ENCODE results near the gene SNX8. TPM values are rescaled to one million over a fixed set of nuclear protein-coding genes. Genes with fewer than 3 reads are reported as not detected.
A peak's percentile ranks its signal among the peaks of the same experiment; 100 is the strongest.
"Not testable (repeated sequence)": the region's sequence is repeated elsewhere in the genome, so short reads cannot be mapped to it uniquely, and the experiment has no call there.

Gene SNX8
- total and polyA plus RNA-seq, 5 experiments from 2014 or later = 3.4 to 10.9 (median 7.6) TPM

DNA sequence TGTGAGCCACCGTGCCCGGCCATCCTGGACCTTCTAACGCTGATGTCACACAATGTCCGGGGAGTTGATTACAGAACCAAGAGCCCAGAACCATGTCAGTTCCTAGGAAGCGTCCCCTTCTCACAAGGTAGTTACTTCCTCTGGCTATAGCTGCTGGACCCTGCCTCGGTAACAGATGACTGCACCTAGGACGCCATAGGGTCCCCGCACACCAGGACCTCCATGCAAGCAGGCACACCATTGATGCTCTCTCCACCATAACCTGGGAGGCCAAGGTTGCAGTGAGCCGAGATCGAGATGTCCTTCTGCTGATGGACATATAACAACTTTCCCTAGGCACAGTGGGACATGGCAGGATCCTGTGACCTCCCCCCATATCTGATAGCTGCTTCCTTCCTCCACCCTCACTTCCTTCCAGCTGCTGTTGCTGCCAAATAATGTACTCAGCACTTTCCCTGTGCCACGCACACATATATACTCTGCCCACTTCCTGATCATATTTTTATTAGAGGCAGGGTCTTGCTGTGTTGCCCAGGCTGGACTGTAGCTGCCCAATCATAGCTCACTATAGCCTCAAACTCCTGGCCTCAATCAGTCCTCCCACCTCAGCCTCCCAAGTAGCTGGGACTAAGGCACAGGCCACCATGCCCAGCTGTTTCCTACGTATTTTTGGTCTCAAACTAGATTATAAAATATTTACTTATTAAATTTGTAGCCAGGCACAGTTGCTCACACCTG lies 3.5 kb upstream of the SNX8 start:
- no peaks in the 10 kb centered on the region for H3K36me3 Mint-ChIP-seq

DNA sequence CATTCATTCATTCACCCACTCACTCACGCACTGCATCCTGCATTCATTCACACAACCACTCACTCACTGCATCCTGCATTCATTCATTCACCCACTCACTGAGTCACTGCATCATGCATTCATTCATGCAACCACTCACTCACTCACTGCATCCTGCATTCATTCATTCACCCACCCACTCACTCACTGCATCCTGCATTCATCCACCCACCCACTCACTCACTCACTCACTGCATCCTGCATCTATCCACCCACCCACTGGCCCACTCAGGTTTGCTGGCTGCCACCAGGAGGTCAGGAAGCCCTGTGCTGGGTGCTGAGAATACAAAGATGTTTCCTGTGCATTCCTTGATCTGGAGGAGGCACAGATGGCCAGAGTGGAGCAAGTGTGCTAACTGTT lies 2.3 kb upstream of the SNX8 start:
- no peaks in the 10 kb centered on the region for H3K36me3 Mint-ChIP-seq
- POLR2A ChIA-PET = interaction anchor here (0.7 kb wide), 1 partner anchor 36 kb away, joined by 4 read pairs; no protein-coding TSS in a partner anchor
- no peaks in the 10 kb centered on the region for H3K9me3 Mint-ChIP-seq
- peaks cover 2 to 21% (median 14%) of the 10 kb centered on the region in 4 donors for H3K4me1 Mint-ChIP-seq
- no peak overlapping the region for H3K4me3 Mint-ChIP-seq
- H3K27ac Mint-ChIP-seq = no peak overlapping the region
- peaks cover 0 to 3% (median 0%) of the 10 kb centered on the region in 5 donors for H3K27me3 Mint-ChIP-seq
- ATAC-seq (no peak), DNase-seq (no peak)

More for the DNA sequence above, 3.5 kb upstream of the SNX8 start:
- Mint-ChIP-seq H3K4me1 (peaks cover 2 to 16% (median 7%) of the 10 kb centered on the region in 4 donors), H3K27me3 (peaks cover 0 to 3% (median 0%) of the 10 kb centered on the region in 5 donors), H3K9me3 (no peaks in the 10 kb centered on the region), H3K4me3 (no peak overlapping the region), H3K27ac (peak overlapping the region in 1 of 10 donors; percentile 49)
- ATAC-seq = no peak
- POLR2A ChIA-PET = interaction anchor here (0.6 kb wide), 1 partner anchor 86 kb away, joined by 4 read pairs; no protein-coding TSS in a partner anchor
- DNase-seq = no peak

DNA sequence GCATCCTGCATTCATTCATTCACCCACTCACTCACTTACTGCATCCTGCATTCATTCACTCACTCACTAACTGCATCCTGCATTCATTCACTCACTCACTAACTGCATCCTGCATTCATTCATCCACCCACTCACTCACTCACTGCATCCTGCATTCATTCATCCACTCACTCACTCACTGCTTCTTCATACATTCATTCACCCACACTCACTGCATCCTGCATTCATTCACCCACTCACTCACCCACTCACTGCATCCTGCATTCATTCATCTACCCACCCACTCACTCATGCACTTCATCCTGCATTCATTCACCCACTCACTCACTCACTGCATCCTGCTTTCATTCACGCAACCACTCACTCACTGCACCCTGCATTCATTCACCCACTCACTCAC lies 1.5 kb upstream of the SNX8 start:
- peaks cover 2 to 23% (median 15%) of the 10 kb centered on the region in 4 donors for H3K4me1 Mint-ChIP-seq
- no peaks in the 10 kb centered on the region for H3K36me3 Mint-ChIP-seq
- no peak overlapping the region for H3K27ac Mint-ChIP-seq
- no peaks in the 10 kb centered on the region for H3K9me3 Mint-ChIP-seq
- DNase-seq (no peak), ATAC-seq (no peak)
- H3K27me3 Mint-ChIP-seq = peaks cover 0 to 3% (median 0%) of the 10 kb centered on the region in 5 donors
- POLR2A ChIA-PET = no interaction called here
- no peak overlapping the region for H3K4me3 Mint-ChIP-seq

DNA sequence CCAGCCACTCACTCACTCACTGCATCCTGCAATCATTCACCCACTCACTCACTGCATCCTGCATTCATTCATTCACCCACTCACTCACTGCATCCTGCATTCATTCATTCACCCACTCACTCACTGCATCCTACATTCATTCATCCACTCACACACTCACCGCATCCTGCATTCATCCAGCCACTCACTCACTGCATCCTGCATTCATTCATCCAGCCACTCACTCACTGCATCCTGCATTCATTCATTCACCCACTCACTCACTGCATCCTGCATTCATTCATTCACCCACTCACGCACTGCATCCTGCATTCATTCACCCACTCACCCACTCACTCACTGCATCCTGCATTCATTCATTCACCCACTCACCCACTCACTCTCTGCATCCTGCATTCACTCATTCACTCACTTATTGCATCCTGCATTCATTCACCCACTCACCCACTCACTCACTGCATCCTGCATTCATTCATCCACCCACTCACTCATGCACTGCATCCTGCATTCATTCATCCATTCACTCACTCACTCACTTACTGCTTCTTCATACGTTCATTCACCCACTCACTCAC lies 802 bp upstream of the SNX8 start:
- H3K9me3 Mint-ChIP-seq, POLR2A ChIA-PET, H3K36me3 Mint-ChIP-seq, ATAC-seq, H3K27ac Mint-ChIP-seq, DNase-seq, H3K27me3 Mint-ChIP-seq, H3K4me3 Mint-ChIP-seq: not testable (repeated sequence)
- H3K4me1 Mint-ChIP-seq = peaks cover 2 to 24% (median 15%) of the 10 kb centered on the region in 4 donors

DNA sequence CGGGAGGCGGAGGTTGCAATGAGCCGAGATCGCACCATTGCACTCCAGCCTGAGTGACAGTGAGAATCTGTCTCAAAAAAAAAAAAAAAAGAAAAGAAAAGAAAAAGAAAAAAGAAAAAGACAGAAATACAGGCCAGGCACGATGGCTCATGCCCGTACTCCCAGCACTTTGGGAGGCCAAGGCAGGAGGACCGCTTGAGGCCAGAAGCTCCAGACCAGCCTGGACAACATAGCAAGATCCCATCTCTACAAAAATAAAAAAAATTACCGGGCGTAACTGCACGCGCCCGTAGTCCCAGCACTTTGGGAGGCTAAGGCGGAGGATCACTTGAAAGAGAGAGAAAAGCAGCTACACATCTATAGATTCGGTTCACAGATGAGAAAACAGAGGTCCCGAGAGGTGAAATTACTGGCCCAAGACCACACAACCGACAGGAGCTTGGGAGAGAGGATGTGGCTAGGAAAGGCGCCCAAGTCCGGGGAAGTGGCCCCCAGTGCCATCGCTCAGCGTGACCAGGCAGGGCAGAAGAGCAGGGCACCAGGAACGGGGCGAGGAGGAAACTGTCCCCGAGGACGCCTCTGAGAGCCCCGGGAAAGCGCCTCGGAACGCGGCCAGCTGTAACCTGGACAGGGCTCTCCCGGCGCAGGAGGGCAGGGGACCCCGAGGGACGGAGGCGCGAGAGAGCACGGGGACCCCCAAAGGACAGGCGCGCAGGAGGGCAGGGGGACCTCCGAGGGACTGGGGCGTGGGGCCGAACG lies 612 bp downstream of the SNX8 start:
- H3K4me3 Mint-ChIP-seq = peak overlapping the region in 9 of 10 donors; percentile 83 to 95 (median 91)
- ATAC-seq = peak in 1 of 2 donors; percentile 3
- POLR2A ChIA-PET = interaction anchor here (0.7 to 1.7 kb wide), 2 partner anchors 41 to 152 kb away, joined by 4 to 7 read pairs; partner anchors contain the start of gene EIF3B
- DNase-seq = peak in 2 of 10 donors; percentile 1 to 12
- peaks cover 2 to 24% (median 15%) of the 10 kb centered on the region in 4 donors for H3K4me1 Mint-ChIP-seq
- H3K27me3 Mint-ChIP-seq = no peaks in the 10 kb centered on the region
- H3K36me3 Mint-ChIP-seq = no peaks in the 10 kb centered on the region
- peak overlapping the region; percentile 22 to 97 (median 84) for H3K27ac Mint-ChIP-seq
- no peaks in the 10 kb centered on the region for H3K9me3 Mint-ChIP-seq

DNA sequence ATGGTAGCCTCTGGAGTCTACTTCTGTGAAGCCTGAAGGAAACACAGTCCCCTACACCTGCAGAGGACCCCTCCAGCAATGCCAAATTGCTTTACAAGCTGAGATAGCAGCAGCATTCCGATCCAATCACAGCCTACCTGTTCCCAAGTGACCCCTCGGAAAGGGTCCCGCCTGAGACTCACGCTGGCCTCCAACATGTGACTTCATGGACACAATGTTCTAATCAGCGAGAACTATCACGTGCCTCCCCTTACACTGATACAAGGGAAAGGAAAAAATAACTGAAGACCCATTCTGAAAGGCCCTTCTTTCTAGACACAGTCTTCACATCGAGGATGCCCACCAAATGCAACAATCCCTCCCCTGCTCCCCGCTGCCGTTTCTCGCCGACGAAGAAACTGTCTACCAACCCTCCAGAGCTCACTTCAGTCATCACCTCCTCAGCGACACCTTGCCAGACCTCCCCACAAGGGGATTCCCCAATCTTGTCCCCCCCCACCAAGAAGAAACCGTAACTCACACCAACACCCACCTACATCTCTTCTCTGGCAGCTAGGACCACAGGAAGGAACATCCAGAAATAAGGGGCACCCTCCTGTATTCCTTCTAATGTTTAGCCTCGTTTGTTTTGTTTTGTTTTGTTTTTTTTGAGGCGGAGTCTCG lies 1.8 kb downstream of the SNX8 start:
- peaks cover 0 to 23% (median 12%) of the 10 kb centered on the region in 4 donors for H3K4me1 Mint-ChIP-seq
- ATAC-seq (no peak), DNase-seq (no peak)
- H3K27ac Mint-ChIP-seq = peak overlapping the region in 6 of 10 donors; percentile 38 to 80 (median 62)
- no peaks in the 10 kb centered on the region for H3K27me3 Mint-ChIP-seq
- H3K4me3 Mint-ChIP-seq = peak overlapping the region; percentile 22 to 83 (median 66)
- no peaks in the 10 kb centered on the region for H3K36me3 Mint-ChIP-seq
- POLR2A ChIA-PET = interaction anchor here (1.0 kb wide), 1 partner anchor 42 kb away, joined by 3 read pairs; no protein-coding TSS in a partner anchor
- no peaks in the 10 kb centered on the region for H3K9me3 Mint-ChIP-seq

DNA sequence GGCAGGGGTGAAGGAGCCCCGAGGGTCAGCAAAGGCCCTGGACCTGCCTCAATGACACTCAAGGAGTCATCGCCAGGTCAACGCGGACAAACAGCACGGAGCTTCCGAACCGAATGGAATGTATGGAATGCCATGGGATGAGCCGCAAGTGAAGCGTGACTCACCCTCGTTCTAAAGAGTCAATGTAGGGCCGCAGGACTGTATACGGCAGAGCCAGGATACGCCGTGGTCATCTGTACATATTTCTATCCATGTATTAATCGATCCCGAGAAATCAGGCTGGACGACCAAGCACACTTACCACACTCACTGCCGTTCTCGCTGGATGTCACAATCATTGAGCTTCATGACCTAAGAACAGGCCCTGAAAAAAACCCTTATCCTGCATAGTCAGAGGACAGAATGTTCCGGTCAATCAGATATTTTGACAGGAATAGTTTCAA lies 4.3 kb downstream of the SNX8 start:
- H3K4me3 Mint-ChIP-seq = no peak overlapping the region
- peaks cover 2 to 29% (median 12%) of the 10 kb centered on the region in 4 donors for H3K4me1 Mint-ChIP-seq
- H3K9me3 Mint-ChIP-seq = no peaks in the 10 kb centered on the region

DNA sequence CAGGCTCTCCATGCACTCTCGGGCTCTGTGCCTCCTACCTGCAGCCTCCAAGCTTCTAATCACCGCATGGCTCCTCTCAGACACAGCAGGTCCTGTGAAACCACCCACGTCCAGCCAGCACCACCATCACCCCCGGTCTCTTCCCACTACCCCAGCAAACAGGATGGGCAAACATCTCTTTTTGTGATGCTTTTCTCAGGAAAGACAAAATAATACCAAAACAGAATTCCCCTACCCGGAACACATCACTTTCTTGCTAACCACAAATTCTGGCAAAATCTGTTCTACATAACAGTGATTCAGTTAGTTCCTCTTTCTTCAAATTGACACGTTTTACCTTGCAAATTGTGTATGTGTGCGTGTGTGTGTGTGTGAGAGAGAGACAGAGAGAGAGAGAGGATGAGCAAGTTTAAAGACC lies 6.5 kb downstream of the SNX8 start:
- H3K4me3 Mint-ChIP-seq = peak overlapping the region in 2 of 10 donors; percentile 69 to 71
- DNase-seq = no peak

More for the DNA sequence above, 4.3 kb downstream of the SNX8 start:
- Mint-ChIP-seq H3K27ac (no peak overlapping the region), H3K36me3 (no peaks in the 10 kb centered on the region), H3K27me3 (no peaks in the 10 kb centered on the region)
- DNase-seq = no peak
- no peak for ATAC-seq
- POLR2A ChIA-PET = no interaction called here

DNA sequence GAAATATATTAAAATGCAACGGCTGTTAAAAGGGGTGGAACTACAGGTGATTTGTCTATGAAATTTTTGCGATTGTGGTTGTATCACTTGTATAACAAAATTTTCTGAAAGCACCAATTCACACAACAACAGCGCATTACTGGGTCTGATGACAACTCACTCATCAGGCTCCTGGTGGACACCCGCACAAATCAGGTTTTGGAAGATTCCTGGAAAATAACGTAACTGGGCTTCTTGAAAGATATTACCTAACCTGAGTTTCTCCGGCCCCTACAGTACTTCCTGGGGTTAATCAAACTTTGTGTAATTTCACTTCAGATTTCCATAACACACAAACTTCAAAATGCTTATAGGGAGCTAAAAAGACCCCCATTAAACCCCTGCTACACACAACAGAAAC lies 7.6 kb downstream of the SNX8 start:
- Mint-ChIP-seq H3K27me3 (no peaks in the 10 kb centered on the region), H3K36me3 (no peaks in the 10 kb centered on the region), H3K27ac (peak overlapping the region in 2 of 10 donors; percentile 38 to 72), H3K9me3 (no peaks in the 10 kb centered on the region), H3K4me3 (peak overlapping the region in 1 of 10 donors; percentile 28), H3K4me1 (peaks cover 0 to 16% (median under 1%) of the 10 kb centered on the region in 4 donors)
- POLR2A ChIA-PET = no interaction called here
- DNase-seq = no peak
- ATAC-seq = no peak

More for the DNA sequence above, 6.5 kb downstream of the SNX8 start:
- peaks cover 2 to 25% (median 5%) of the 10 kb centered on the region in 4 donors for H3K4me1 Mint-ChIP-seq
- peak overlapping the region in 2 of 10 donors; percentile 73 to 77 for H3K27ac Mint-ChIP-seq
- H3K27me3 Mint-ChIP-seq = no peaks in the 10 kb centered on the region
- H3K36me3 Mint-ChIP-seq = no peaks in the 10 kb centered on the region
- H3K9me3 Mint-ChIP-seq = no peaks in the 10 kb centered on the region
- POLR2A ChIA-PET = no interaction called here
- peak in 1 of 2 donors; percentile 44 for ATAC-seq

DNA sequence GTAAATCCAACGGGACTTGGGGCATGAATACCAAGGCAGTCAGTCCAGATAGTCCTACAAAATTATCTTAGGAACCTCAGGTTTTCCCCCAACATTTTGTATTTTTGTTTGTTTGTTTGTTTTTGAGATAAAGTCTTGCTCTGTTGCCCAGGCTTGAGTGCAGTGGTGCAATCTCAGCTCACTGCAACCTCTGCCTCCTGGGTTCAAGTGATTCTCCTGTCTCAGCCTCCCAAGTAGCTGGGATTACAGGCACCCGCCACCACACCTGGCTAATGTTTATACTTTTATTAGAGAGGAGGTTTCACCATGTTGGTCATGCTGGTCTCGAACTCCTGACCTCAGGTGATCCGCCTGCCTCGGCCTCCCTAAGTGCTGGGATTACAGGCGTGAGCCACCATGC lies 9.0 kb downstream of the SNX8 start:
- H3K36me3 Mint-ChIP-seq, ATAC-seq, POLR2A ChIA-PET, H3K4me3 Mint-ChIP-seq, H3K27ac Mint-ChIP-seq, DNase-seq, H3K27me3 Mint-ChIP-seq, H3K9me3 Mint-ChIP-seq: not testable (repeated sequence)
- H3K4me1 Mint-ChIP-seq = peaks cover 0 to 26% (median 2%) of the 10 kb centered on the region in 4 donors

DNA sequence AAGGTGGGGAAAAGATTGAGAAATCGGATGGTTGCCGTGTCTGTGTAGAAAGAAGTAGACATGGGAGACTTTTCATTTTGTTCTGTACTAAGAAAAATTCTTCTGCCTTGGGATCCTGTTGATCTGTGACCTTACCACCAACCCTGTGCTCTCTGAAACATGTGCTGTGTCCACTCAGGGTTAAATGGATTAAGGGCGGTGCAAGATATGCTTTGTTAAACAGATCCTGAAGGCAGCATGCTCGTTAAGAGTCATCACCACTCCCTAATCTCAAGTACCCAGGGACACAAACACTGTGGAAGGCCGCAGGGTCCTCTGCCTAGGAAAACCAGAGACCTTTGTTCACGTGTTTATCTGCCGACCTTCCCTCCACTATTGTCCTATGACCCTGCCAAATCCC lies 10.7 kb downstream of the SNX8 start:
- ATAC-seq, H3K27me3 Mint-ChIP-seq, DNase-seq, H3K27ac Mint-ChIP-seq, H3K36me3 Mint-ChIP-seq, H3K9me3 Mint-ChIP-seq, H3K4me3 Mint-ChIP-seq, POLR2A ChIA-PET: not testable (repeated sequence)
- H3K4me1 Mint-ChIP-seq = peaks cover 0 to 41% (median 2%) of the 10 kb centered on the region in 4 donors

DNA sequence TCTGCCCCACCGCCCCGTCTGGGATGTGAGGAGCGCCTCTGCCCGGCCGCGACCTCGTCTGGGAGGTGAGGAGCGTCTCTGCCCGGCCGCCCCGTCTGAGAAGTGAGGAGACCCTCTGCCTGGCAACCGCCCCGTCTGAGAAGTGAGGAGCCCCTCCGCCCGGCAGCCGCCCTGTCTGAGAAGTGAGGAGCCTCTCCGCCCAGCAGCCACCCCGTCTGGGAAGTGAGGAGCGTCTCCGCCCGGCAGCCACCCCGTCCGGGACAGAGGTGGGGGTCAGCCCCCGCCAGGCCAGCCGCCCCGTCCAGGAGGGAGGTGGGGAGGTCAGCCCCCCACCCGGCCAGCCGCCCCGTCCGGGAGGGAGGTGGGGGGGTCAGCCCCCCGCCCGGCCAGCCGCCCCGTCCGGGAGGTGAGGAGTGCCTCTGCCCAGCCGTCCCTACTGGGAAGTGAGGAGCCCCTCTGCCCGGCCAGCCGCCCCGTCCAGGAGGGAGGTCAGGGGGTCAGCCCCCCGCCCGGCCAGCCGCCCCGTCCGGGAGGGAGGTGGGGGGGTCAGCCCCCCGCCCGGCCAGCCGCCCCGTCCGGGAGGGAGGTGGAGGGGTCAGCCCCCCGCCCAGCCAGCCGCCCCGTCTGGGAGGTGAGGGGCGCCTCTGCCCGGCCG lies 11.4 kb downstream of the SNX8 start:
- ATAC-seq, H3K27ac Mint-ChIP-seq, H3K4me3 Mint-ChIP-seq, DNase-seq, H3K36me3 Mint-ChIP-seq, H3K27me3 Mint-ChIP-seq, H3K9me3 Mint-ChIP-seq, POLR2A ChIA-PET: not testable (repeated sequence)
- peaks cover 0 to 41% (median 2%) of the 10 kb centered on the region in 4 donors for H3K4me1 Mint-ChIP-seq

All from naive thymus-derived CD8-positive, alpha-beta T cell (primary cell).